Hematopoietic multipotent progenitor cell treated with erythropoietin and hydrocortisone succinate and interleukin-3 and kit ligand, for 17 days (in vitro differentiated cells): ENCODE data around the gene HYLS1.
"Not testable (repeated sequence)": the region's sequence is repeated elsewhere in the genome, so short reads cannot be mapped to it uniquely, and the experiment has no call there.

Source experiments
- DNase-seq: peaks from one replicate; pipeline ENCODE4 v3.0.0-alpha.2; 2015; ENCODE audit warnings: low spot score

Gene HYLS1

GRCh38 chr11:125902927-125903710 is 15.7 kb downstream of the HYLS1 start, which contains the start of gene PUS3:
Gene PUS3, minus strand, starts transcription at chr11:125903206. Its CDS starts 6,922 bp downstream, at chr11:125896284.
- peak; percentile 75 for DNase-seq

GRCh38 chr11:125903711-125904659 is 16.5 kb downstream of the HYLS1 start, which contains the start of gene DDX25:
Gene DDX25, plus strand, starts transcription at chr11:125904508. Its CDS starts 10 bp downstream, at chr11:125904518.
- no peak for DNase-seq

GRCh38 chr11:125904678-125905077 is 17.2 kb downstream of the HYLS1 start:
- no peak for DNase-seq

GRCh38 chr11:125910226-125910849 is 22.9 kb downstream of the HYLS1 start:
- no peak for DNase-seq

GRCh38 chr11:125914601-125915000 is 27.1 kb downstream of the HYLS1 start:
- DNase-seq: not testable (repeated sequence)

GRCh38 chr11:125916683-125917347 is 29.3 kb downstream of the HYLS1 start:
- no peak for DNase-seq

- no peak for DNase-seq
Measured at GRCh38 chr11:125918140-125918840, 30.8 kb downstream of the HYLS1 start.

- DNase-seq: no peak
Measured at GRCh38 chr11:125921042-125921441, 33.6 kb downstream of the HYLS1 start.

GRCh38 chr11:125922156-125922555 is 34.7 kb downstream of the HYLS1 start:
- no peak for DNase-seq

- DNase-seq: peak; percentile 53
Measured at GRCh38 chr11:125923012-125923579, 35.6 kb downstream of the HYLS1 start.

GRCh38 chr11:125923633-125924032 is 36.2 kb downstream of the HYLS1 start:
- no peak for DNase-seq

GRCh38 chr11:125924384-125925007 is 37.0 kb downstream of the HYLS1 start:
- no peak for DNase-seq

GRCh38 chr11:125925247-125925740 is 37.8 kb downstream of the HYLS1 start:
- DNase-seq: no peak

- DNase-seq: no peak
Measured at GRCh38 chr11:125925804-125926203, 38.3 kb downstream of the HYLS1 start.

GRCh38 chr11:125926682-125927081 is 39.2 kb downstream of the HYLS1 start:
- DNase-seq: no peak

GRCh38 chr11:125929445-125930075 is 42.1 kb downstream of the HYLS1 start:
- DNase-seq: no peak

GRCh38 chr11:125930076-125930450 is 42.6 kb downstream of the HYLS1 start:
- no peak for DNase-seq

GRCh38 chr11:125931116-125931515 is 43.6 kb downstream of the HYLS1 start:
- no peak for DNase-seq

- DNase-seq: no peak
Measured at GRCh38 chr11:125931668-125932067, 44.2 kb downstream of the HYLS1 start.

GRCh38 chr11:125932301-125932700 is 44.8 kb downstream of the HYLS1 start:
- DNase-seq: no peak
